AG10803 (cell line): ENCODE results near the gene TIRAP.
A peak's percentile ranks its signal among the peaks of the same experiment; 100 is the strongest.

ENCODE experiments used
- DNase-seq: peaks from one replicate; pipeline ENCODE4 v3.0.0; 2010; ENCODE audit warnings: low read depth
- H3K4me3 ChIP-seq: 2 replicates; pipeline ENCODE4 v1.5.1; 2011; ENCODE audit warnings: mild to moderate bottlenecking, low read length, control low read depth
- CTCF ChIP-seq: conservative IDR thresholded peaks from 2 replicates; pipeline ENCODE4 v1.5.1; 2011; ENCODE audit warnings: mild to moderate bottlenecking, low read length, control low read depth, inconsistent platforms

TIRAP gene

GRCh38 chr11:126257144-126257543 lies 25.7 kb upstream of the TIRAP start:
- no peak for DNase-seq
- H3K4me3 ChIP-seq = no peak overlapping the region
- TF ChIP-seq CTCF = no peak

- no peak for TF ChIP-seq CTCF
- DNase-seq = peak; percentile 64
- no peak overlapping the region for H3K4me3 ChIP-seq
Observed at GRCh38 chr11:126257764-126258163, 25.1 kb upstream of the TIRAP start.

GRCh38 chr11:126262216-126262615 lies 20.7 kb upstream of the TIRAP start:
- H3K4me3 ChIP-seq = no peak overlapping the region
- no peak for TF ChIP-seq CTCF
- no peak for DNase-seq

- DNase-seq = no peak
- no peak overlapping the region for H3K4me3 ChIP-seq
- no peak for TF ChIP-seq CTCF
Observed at GRCh38 chr11:126263489-126263888, 19.4 kb upstream of the TIRAP start.

GRCh38 chr11:126265811-126266210 lies 17.1 kb upstream of the TIRAP start:
- no peak for DNase-seq
- no peak overlapping the region for H3K4me3 ChIP-seq
- no peak for TF ChIP-seq CTCF

GRCh38 chr11:126267650-126268049 lies 15.2 kb upstream of the TIRAP start:
- no peak for DNase-seq

GRCh38 chr11:126268361-126268707 lies 14.6 kb upstream of the TIRAP start:
- DNase-seq = no peak
- no peak for TF ChIP-seq CTCF
- peak overlapping the region; percentile 80 for H3K4me3 ChIP-seq

More at GRCh38 chr11:126267650-126268049, 15.2 kb upstream of the TIRAP start:
- no peak for TF ChIP-seq CTCF
- peak overlapping the region; percentile 80 for H3K4me3 ChIP-seq
